ENCODE results near the gene PGA5.
"Not testable (repeated sequence)": the region's sequence is repeated elsewhere in the genome, so short reads cannot be mapped to it uniquely, and the experiment has no call there.

DNA sequence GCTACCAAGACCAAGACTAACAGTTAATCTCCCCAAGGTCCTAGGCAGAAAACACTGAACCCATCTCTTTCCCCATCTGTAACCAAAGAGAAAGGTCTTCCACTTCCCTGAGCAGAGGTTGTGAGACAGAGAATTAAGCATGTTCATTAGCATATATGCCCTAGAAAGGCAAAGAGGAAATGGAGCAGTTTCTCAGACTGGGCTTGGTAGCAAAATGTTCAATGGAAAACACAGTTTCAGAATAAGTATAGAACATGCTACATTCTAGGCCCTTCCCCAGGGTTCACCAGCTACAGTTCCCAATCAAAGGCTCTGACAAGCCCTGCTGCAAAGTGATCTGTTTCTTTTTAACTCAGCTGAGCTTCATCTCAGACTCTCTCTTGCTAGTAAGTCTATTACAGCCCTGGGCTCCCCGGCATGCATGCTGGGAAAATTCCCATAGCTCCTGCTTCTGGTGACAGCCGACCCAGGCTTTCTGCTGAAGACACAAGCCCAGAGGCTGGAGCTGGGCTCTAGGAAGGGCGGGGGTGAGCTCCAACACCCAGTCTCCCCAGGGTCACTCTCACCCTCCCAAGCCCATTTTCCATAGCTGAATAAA lies 8.3 kb upstream of the PGA5 start:
- TF ChIP-seq, protein P1, sequence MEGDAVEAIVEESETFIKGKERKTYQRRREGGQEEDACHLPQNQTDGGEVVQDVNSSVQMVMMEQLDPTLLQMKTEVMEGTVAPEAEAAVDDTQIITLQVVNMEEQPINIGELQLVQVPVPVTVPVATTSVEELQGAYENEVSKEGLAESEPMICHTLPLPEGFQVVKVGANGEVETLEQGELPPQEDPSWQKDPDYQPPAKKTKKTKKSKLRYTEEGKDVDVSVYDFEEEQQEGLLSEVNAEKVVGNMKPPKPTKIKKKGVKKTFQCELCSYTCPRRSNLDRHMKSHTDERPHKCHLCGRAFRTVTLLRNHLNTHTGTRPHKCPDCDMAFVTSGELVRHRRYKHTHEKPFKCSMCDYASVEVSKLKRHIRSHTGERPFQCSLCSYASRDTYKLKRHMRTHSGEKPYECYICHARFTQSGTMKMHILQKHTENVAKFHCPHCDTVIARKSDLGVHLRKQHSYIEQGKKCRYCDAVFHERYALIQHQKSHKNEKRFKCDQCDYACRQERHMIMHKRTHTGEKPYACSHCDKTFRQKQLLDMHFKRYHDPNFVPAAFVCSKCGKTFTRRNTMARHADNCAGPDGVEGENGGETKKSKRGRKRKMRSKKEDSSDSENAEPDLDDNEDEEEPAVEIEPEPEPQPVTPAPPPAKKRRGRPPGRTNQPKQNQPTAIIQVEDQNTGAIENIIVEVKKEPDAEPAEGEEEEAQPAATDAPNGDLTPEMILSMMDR (IDR thresholded peaks at IDR 0.05) = not testable (repeated sequence)
- not testable (repeated sequence) for TF ChIP-seq POLR2A (IDR thresholded peaks at IDR 0.05)

Data from thyroid gland (tissue), 4 donors.